H9 (cell line): ENCODE results near the gene LTA4H. TPM values are rescaled to one million over a fixed set of nuclear protein-coding genes. Genes with fewer than 3 reads are reported as not detected.

Experiments used
- DNase-seq: peaks from one replicate; pipeline ENCODE4 v3.0.0-alpha.2; 2017
- H2AFZ ChIP-seq: one replicate; pipeline ENCODE4 v1.6.1; 2013; ENCODE audit warnings: mild to moderate bottlenecking, low read length, control low read depth, moderate library complexity
- H2AK5ac ChIP-seq: 2 replicates; pipeline ENCODE4 v1.6.1; 2013; ENCODE audit warnings: low read length, control low read depth, mixed read lengths; ENCODE audit not compliant: insufficient read length
- H2BK120ac ChIP-seq: one replicate; pipeline ENCODE4 v1.6.1; 2013; ENCODE audit warnings: low read depth, mild to moderate bottlenecking, low read length, control low read depth, inconsistent platforms; ENCODE audit not compliant: poor library complexity, severe bottlenecking
- H2BK12ac ChIP-seq: 2 replicates; pipeline ENCODE4 v1.6.1; 2013; ENCODE audit warnings: low read length, control low read depth, mixed read lengths, low read depth; ENCODE audit not compliant: insufficient read length
- H2BK15ac ChIP-seq: 2 replicates; pipeline ENCODE4 v1.6.1; 2013; ENCODE audit warnings: low read depth, low read length, control low read depth
- H2BK20ac ChIP-seq: one replicate; pipeline ENCODE4 v1.6.1; 2013; ENCODE audit warnings: low read depth, mild to moderate bottlenecking, low read length, control low read depth, inconsistent platforms; ENCODE audit not compliant: poor library complexity, severe bottlenecking
- H2BK5ac ChIP-seq: 2 replicates; pipeline ENCODE4 v1.6.1; 2013; ENCODE audit warnings: low read length, control low read depth, mixed read lengths; ENCODE audit not compliant: insufficient read length
- H3K14ac ChIP-seq: 2 replicates; pipeline ENCODE4 v1.6.1; 2013; ENCODE audit warnings: low read length, control low read depth; ENCODE audit not compliant: insufficient read depth
- H3K18ac ChIP-seq: 2 replicates; pipeline ENCODE4 v1.6.1; 2013; ENCODE audit warnings: low read depth, mild to moderate bottlenecking, mixed read lengths, low read length, control low read depth; ENCODE audit not compliant: insufficient read length
- H3K23ac ChIP-seq: 2 replicates; pipeline ENCODE4 v1.6.1; 2013; ENCODE audit warnings: low read length, control low read depth, mixed read lengths, low read depth; ENCODE audit not compliant: insufficient read length
- H3K23me2 ChIP-seq: 2 replicates; pipeline ENCODE4 v1.6.1; 2013; ENCODE audit warnings: low read depth, mild to moderate bottlenecking, mixed read lengths, low read length, control low read depth; ENCODE audit not compliant: insufficient read length, poor library complexity, severe bottlenecking
- H3K27ac ChIP-seq: 2 replicates; pipeline ENCODE4 v1.5.1; 2013; ENCODE audit warnings: low read length, control low read depth, mixed read lengths, low read depth; ENCODE audit not compliant: insufficient read length
- H3K27me3 ChIP-seq: 2 replicates; pipeline ENCODE4 v1.6.1; 2013; ENCODE audit warnings: low read length, control low read depth, inconsistent platforms; ENCODE audit not compliant: insufficient read depth
- H3K4ac ChIP-seq: 2 replicates; pipeline ENCODE4 v1.6.1; 2013; ENCODE audit warnings: low read depth, mild to moderate bottlenecking, control low read depth, inconsistent platforms, low read length, moderate library complexity
- H3K4me1 ChIP-seq: 2 replicates; pipeline ENCODE4 v1.6.1; 2013; ENCODE audit warnings: low read length, control low read depth, inconsistent platforms; ENCODE audit not compliant: insufficient read depth
- H3K4me2 ChIP-seq: 2 replicates; pipeline ENCODE4 v1.6.1; 2013; ENCODE audit warnings: low read length, control low read depth, mixed read lengths; ENCODE audit not compliant: insufficient read length, insufficient read depth
- H3K56ac ChIP-seq: 2 replicates; pipeline ENCODE4 v1.6.1; 2013; ENCODE audit warnings: low read depth, mild to moderate bottlenecking, mixed read lengths, low read length, control low read depth; ENCODE audit not compliant: insufficient read length
- H3K79me1 ChIP-seq: 2 replicates; pipeline ENCODE4 v1.6.1; 2013; ENCODE audit warnings: low read depth, mild to moderate bottlenecking, moderate library complexity, low read length, control low read depth, inconsistent platforms; ENCODE audit not compliant: insufficient read depth, poor library complexity, severe bottlenecking
- H3K79me2 ChIP-seq: 2 replicates; pipeline ENCODE4 v1.6.1; 2013; ENCODE audit warnings: low read length, control low read depth, inconsistent platforms; ENCODE audit not compliant: insufficient read depth
- H3K9ac ChIP-seq: 2 replicates; pipeline ENCODE4 v1.6.1; 2013; ENCODE audit warnings: low read length, control low read depth, mixed read lengths; ENCODE audit not compliant: insufficient read length; ENCODE audit errors: extremely low read depth
- H3K9me3 ChIP-seq: one replicate; pipeline ENCODE4 v1.6.1; 2013; ENCODE audit warnings: low read depth, low read length, inconsistent platforms; ENCODE audit not compliant: control insufficient read depth
- H3T11ph ChIP-seq: one replicate; pipeline ENCODE4 v1.6.1; 2013; ENCODE audit warnings: mild to moderate bottlenecking, low read length, control low read depth, inconsistent platforms
- H4K20me1 ChIP-seq: one replicate; pipeline ENCODE4 v1.6.1; 2013; ENCODE audit not compliant: control insufficient read depth, insufficient read length, insufficient read depth
- H4K5ac ChIP-seq: 2 replicates; pipeline ENCODE4 v1.6.1; 2013; ENCODE audit warnings: low read depth, mild to moderate bottlenecking, mixed read lengths, low read length, control low read depth; ENCODE audit not compliant: insufficient read length
- H4K8ac ChIP-seq: replicated peaks from 2 replicates; pipeline ENCODE4 v1.6.1; 2013; ENCODE audit warnings: low read length, control low read depth, mixed read lengths, low read depth; ENCODE audit not compliant: insufficient read length
- H4K91ac ChIP-seq: 2 replicates; pipeline ENCODE4 v1.6.1; 2013; ENCODE audit warnings: low read depth, mild to moderate bottlenecking, moderate library complexity, mixed read lengths, low read length, control low read depth; ENCODE audit not compliant: insufficient read length
- H3K27ac Mint-ChIP-seq, 3 experiments: 2 replicates in 2 of 3; 3 replicates in 1 of 3; pipeline ENCODE4 v1.8.0; 2020 to 2021; ENCODE audit warnings: mixed read lengths in 3 of 3, mild to moderate bottlenecking in 1 of 3, moderate library complexity in 1 of 3
- H3K27me3 Mint-ChIP-seq: 2 replicates; pipeline ENCODE4 v1.8.0; 2021; ENCODE audit warnings: low read depth, mild to moderate bottlenecking, moderate library complexity, mixed read lengths
- H3K36me3 Mint-ChIP-seq, 3 experiments: 2 replicates in 2 of 3; 3 replicates in 1 of 3; pipeline ENCODE4 v1.8.0; 2020 to 2021; ENCODE audit warnings: low read depth in 3 of 3, mixed read lengths in 3 of 3; ENCODE audit not compliant: insufficient read depth in 1 of 3
- H3K4me1 Mint-ChIP-seq, 2 experiments: 2 replicates each; pipeline ENCODE4 v1.8.0; 2020; ENCODE audit warnings: mixed read lengths in 2 of 2
- H3K4me3 Mint-ChIP-seq, 2 experiments: 2 replicates in 1 of 2; 3 replicates in 1 of 2; pipeline ENCODE4 v1.8.0; 2020 to 2021; ENCODE audit warnings: mild to moderate bottlenecking in 2 of 2, mixed read lengths in 2 of 2, moderate library complexity in 1 of 2
- H3K9me3 Mint-ChIP-seq, 2 experiments: 2 replicates in 1 of 2; 3 replicates in 1 of 2; pipeline ENCODE4 v1.8.0; 2020; ENCODE audit warnings: mild to moderate bottlenecking in 2 of 2, mixed read lengths in 2 of 2, moderate library complexity in 1 of 2
- CTCF ChIP-seq: fragments of 200-600 bp; sonication (generic); conservative IDR thresholded peaks from 3 replicates; pipeline ENCODE4 v1.8.0; 2021; ENCODE audit warnings: antibody characterized with exemption, mild to moderate bottlenecking
- WGBS: extraction: QIAGEN DNeasy Blood & Tissue Kit; methylation state at CpG from one replicate; pipeline ENCODE4 v1.1.7; 2013; ENCODE audit warnings: missing lambda C conversion rate, low lambda C conversion rate, mixed read lengths; ENCODE audit not compliant: insufficient read length; ENCODE audit errors: extremely low coverage; 5-methylcytosine and 5-hydroxymethylcytosine counted together
- total RNA-seq: library from RNA; stranded (reverse); gene quantifications from 2 replicates; pipeline ENCODE4 v1.2.1, GENCODE V29; 2021

Gene LTA4H
- total RNA-seq, 1 experiment from 2014 or later: 144 TPM

- Histone ChIP-seq H3K18ac (no peak overlapping the region), H3K4me2 (no peak overlapping the region), H2AFZ (no peak overlapping the region), H3K23me2 (no peaks in the 10 kb centered on the region), H3K14ac (no peak overlapping the region), H2BK5ac (no peak overlapping the region), H2BK120ac (no peak overlapping the region), H3K27ac (no peak overlapping the region), H3K4me1 (no peaks in the 10 kb centered on the region), H4K5ac (no peak overlapping the region), H2AK5ac (no peak overlapping the region), H2BK15ac (no peak overlapping the region), H2BK20ac (no peak overlapping the region), H4K8ac (no peak overlapping the region), H3K79me1 (no peaks in the 10 kb centered on the region), H3K9me3 (no peaks in the 10 kb centered on the region), H3K56ac (no peak overlapping the region), H4K91ac (no peak overlapping the region), H3K4ac (no peak overlapping the region), H3T11ph (no peak overlapping the region), H3K79me2 (no peaks in the 10 kb centered on the region; the same call in 1 of the 2 replicates), H4K20me1 (no peaks in the 10 kb centered on the region), H3K9ac (no peak overlapping the region), H3K27me3 (no peaks in the 10 kb centered on the region), H2BK12ac (no peak overlapping the region), H3K23ac (no peak overlapping the region)
- Mint-ChIP-seq H3K27me3 (no peaks in the 10 kb centered on the region), H3K4me3 (no peak overlapping the region), H3K4me1 (no peaks in the 10 kb centered on the region), H3K27ac (no peak overlapping the region), H3K36me3 (peaks cover 29 to 76% (median 64%) of the 10 kb centered on the region in 3 experiments; a peak in 6 of 7 replicates), H3K9me3 (no peaks in the 10 kb centered on the region)
- DNase-seq: no peak
- WGBS: no CpG with 5 or more reads among the region's 3 CpGs
- no peak for TF ChIP-seq CTCF
Measured at GRCh38 chr12:96020314-96021003, 14.9 kb downstream of the LTA4H start.
